ENCODE results near the gene DFFB.

The DFFB gene

DNA sequence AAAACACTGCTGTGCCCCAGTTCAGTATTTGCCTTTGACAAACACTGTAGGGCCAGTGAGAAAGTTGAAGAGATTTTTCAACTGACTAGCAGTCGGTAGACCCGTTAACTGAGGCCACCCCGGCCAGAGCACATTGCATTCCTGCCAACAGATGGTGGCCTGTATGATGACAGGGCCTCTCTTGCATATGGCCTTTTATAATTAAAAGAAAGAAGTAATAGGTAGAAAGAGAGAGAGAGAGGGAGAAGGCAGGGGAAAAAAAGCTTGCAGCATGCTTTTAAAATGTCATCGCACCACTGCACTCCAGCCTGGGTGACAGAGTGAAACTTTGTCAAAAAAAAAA, 47.5 kb downstream of the DFFB start:
- TF ChIP-seq EP300 (IDR thresholded peaks at IDR 0.05; ENCODE audit: borderline replicate concordance) (no peak), TCF12 (IDR thresholded peaks at IDR 0.05; ENCODE audit: low read depth) (no peak), FOXM1 (IDR thresholded peaks at IDR 0.05; ENCODE audit: borderline replicate concordance, low read depth) (no peak), YY1 (IDR thresholded peaks at IDR 0.05; ENCODE audit: low read depth) (no peak)

DNA sequence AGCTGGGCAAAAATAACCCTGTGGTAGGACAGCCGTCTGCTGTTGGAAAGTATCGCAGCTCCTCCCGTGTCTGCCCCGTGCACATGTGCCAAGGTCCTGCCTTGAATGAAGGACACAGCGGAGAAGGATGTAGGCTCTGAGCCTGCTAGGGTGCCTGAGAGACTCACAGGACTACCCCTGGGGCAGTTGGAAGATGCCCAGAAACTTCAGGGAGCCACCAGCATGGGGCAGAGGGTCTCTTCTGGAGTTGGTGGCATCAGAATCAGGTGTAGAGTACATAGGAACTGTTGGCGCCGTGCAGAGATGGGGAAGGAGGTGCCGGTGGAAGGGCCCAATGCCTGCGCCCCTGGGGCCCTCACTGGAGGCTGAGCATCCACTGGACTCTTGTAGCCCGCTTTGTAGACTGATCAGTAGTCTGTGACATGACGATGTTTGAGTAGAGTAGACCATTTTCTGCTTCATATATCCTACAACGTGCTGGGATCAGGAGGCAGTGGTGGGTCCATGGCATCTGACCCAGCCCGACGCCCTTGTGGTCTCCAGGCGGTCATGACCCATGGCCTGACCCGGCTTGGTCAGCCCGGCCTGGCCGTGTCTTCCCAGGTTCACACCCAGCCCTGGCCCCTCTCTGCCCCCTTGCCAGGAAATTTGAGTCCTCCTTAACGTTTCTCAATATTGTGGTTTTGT, 48.1 kb downstream of the DFFB start:
- TF ChIP-seq EP300 (IDR thresholded peaks at IDR 0.05; ENCODE audit: borderline replicate concordance), result no peak
- no peak for TF ChIP-seq ZBTB7A (IDR thresholded peaks at IDR 0.05; ENCODE audit: low read depth)

- TF ChIP-seq EGR1 (IDR thresholded peaks at IDR 0.05) (no peak), TEAD4 (IDR thresholded peaks at IDR 0.05) (no peak), NFIC (IDR thresholded peaks at IDR 0.05) (no peak), YY1 (IDR thresholded peaks at IDR 0.05; ENCODE audit: low read depth) (no peak)
- TF ChIP-seq, protein P1, sequence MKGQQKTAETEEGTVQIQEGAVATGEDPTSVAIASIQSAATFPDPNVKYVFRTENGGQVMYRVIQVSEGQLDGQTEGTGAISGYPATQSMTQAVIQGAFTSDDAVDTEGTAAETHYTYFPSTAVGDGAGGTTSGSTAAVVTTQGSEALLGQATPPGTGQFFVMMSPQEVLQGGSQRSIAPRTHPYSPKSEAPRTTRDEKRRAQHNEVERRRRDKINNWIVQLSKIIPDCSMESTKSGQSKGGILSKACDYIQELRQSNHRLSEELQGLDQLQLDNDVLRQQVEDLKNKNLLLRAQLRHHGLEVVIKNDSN (IDR thresholded peaks at IDR 0.05), result no peak
Observed at GRCh38 chr1:3905953-3906671, 48.8 kb downstream of the DFFB start.

GRCh38 chr1:3906672-3907020, 49.4 kb downstream of the DFFB start:
- TF ChIP-seq CEBPB (IDR thresholded peaks at IDR 0.05), result no peak

- peak; percentile 42 for TF ChIP-seq RAD21 (IDR thresholded peaks at IDR 0.05; ENCODE audit: low read depth)
- TF ChIP-seq NFIC (IDR thresholded peaks at IDR 0.05), result no peak
- TF ChIP-seq, protein P1 (IDR thresholded peaks at IDR 0.05), result no peak
- TF ChIP-seq, protein P2, sequence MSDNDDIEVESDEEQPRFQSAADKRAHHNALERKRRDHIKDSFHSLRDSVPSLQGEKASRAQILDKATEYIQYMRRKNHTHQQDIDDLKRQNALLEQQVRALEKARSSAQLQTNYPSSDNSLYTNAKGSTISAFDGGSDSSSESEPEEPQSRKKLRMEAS (IDR thresholded peaks at IDR 0.05), result no peak
Observed at GRCh38 chr1:3907031-3907534, 49.8 kb downstream of the DFFB start.

DNA sequence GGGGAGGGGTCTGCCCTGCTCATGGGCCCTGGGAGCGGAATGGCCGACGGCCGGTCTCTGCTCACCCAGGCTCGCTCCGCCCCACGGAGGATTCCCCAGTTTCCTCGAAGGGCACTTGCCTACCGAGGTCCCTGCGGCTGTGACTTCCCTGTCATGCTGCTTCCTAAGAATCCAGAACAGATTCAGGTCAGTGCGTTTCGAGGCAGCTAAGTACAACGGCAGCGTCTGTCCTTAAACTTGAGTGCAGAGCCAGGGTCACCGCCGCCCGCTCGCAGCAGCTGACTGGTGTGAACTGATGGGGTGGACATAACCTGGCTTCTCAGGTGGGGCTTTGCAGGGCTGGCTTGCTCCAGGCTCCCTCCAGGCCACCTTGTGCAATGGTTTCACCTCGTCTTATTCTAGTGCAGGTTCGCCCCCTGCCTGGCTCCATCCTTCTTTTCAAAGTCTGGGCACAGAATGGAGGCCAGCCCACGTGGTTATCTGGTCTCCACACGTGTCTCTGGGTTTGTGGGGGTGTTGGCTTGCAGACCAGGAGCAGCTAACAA, 50.4 kb downstream of the DFFB start:
- TF ChIP-seq, protein P3, sequence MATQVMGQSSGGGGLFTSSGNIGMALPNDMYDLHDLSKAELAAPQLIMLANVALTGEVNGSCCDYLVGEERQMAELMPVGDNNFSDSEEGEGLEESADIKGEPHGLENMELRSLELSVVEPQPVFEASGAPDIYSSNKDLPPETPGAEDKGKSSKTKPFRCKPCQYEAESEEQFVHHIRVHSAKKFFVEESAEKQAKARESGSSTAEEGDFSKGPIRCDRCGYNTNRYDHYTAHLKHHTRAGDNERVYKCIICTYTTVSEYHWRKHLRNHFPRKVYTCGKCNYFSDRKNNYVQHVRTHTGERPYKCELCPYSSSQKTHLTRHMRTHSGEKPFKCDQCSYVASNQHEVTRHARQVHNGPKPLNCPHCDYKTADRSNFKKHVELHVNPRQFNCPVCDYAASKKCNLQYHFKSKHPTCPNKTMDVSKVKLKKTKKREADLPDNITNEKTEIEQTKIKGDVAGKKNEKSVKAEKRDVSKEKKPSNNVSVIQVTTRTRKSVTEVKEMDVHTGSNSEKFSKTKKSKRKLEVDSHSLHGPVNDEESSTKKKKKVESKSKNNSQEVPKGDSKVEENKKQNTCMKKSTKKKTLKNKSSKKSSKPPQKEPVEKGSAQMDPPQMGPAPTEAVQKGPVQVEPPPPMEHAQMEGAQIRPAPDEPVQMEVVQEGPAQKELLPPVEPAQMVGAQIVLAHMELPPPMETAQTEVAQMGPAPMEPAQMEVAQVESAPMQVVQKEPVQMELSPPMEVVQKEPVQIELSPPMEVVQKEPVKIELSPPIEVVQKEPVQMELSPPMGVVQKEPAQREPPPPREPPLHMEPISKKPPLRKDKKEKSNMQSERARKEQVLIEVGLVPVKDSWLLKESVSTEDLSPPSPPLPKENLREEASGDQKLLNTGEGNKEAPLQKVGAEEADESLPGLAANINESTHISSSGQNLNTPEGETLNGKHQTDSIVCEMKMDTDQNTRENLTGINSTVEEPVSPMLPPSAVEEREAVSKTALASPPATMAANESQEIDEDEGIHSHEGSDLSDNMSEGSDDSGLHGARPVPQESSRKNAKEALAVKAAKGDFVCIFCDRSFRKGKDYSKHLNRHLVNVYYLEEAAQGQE (IDR thresholded peaks at IDR 0.05; ENCODE audit: low read depth), result no peak
- TF ChIP-seq TCF12 (IDR thresholded peaks at IDR 0.05; ENCODE audit: low read depth), result no peak

- TF ChIP-seq, protein P2 (IDR thresholded peaks at IDR 0.05), result no peak
- no peak for TF ChIP-seq EP300 (IDR thresholded peaks at IDR 0.05; ENCODE audit: borderline replicate concordance)
- TF ChIP-seq FOXM1 (IDR thresholded peaks at IDR 0.05; ENCODE audit: borderline replicate concordance, low read depth), result no peak
- TF ChIP-seq RAD21 (IDR thresholded peaks at IDR 0.05; ENCODE audit: low read depth), result no peak
- no peak for TF ChIP-seq TAF1 (IDR thresholded peaks at IDR 0.05; ENCODE audit: low read depth)
- TF ChIP-seq TEAD4 (IDR thresholded peaks at IDR 0.05), result no peak
- no peak for TF ChIP-seq CEBPB (IDR thresholded peaks at IDR 0.05)
- no peak for TF ChIP-seq NFIC (IDR thresholded peaks at IDR 0.05)
- no peak for TF ChIP-seq EGR1 (IDR thresholded peaks at IDR 0.05)
- TF ChIP-seq YY1 (IDR thresholded peaks at IDR 0.05; ENCODE audit: low read depth), result no peak
- no peak for TF ChIP-seq ZBTB7A (IDR thresholded peaks at IDR 0.05; ENCODE audit: low read depth)
- TF ChIP-seq, protein P1 (IDR thresholded peaks at IDR 0.05), result no peak
- TF ChIP-seq CREB1 (IDR thresholded peaks at IDR 0.05; ENCODE audit: low read depth), result no peak
- TF ChIP-seq, protein P3 (IDR thresholded peaks at IDR 0.05; ENCODE audit: low read depth), result no peak
- no peak for TF ChIP-seq TCF12 (IDR thresholded peaks at IDR 0.05; ENCODE audit: low read depth)
Observed at GRCh38 chr1:3908886-3909517, 51.7 kb downstream of the DFFB start.
